Activated naive CD8-positive, alpha-beta T cell (primary cell): ENCODE results near the gene NFU1.

ENCODE experiments used
- H3K27ac Mint-ChIP-seq: one replicate; pipeline ENCODE4 v1.8.0; 2021; ENCODE audit warnings: mixed read lengths
- H3K27me3 Mint-ChIP-seq: one replicate; pipeline ENCODE4 v1.8.0; 2021; ENCODE audit warnings: mixed read lengths
- H3K36me3 Mint-ChIP-seq: one replicate; pipeline ENCODE4 v1.8.0; 2021; ENCODE audit warnings: mixed read lengths
- H3K4me1 Mint-ChIP-seq: one replicate; pipeline ENCODE4 v1.8.0; 2021; ENCODE audit warnings: low read depth, mixed read lengths
- H3K4me3 Mint-ChIP-seq: one replicate; pipeline ENCODE4 v1.8.0; 2021; ENCODE audit warnings: mild to moderate bottlenecking, mixed read lengths
- H3K9me3 Mint-ChIP-seq: one replicate; pipeline ENCODE4 v1.8.0; 2021; ENCODE audit warnings: low read depth, mixed read lengths

Gene NFU1

GRCh38 chr2:69386789-69387734, 50.2 kb downstream of the NFU1 start, which contains the start of gene GFPT1:
Gene GFPT1 (minus strand): TSS chr2:69387227. CDS start chr2:69387071, 156 bp downstream.
- Mint-ChIP-seq H3K27ac (peak within 1 kb of the TSS; percentile 90), H3K27me3 (no peaks in the 10 kb centered on the region), H3K9me3 (no peaks in the 10 kb centered on the region), H3K4me3 (peak within 1 kb of the TSS; percentile 90), H3K4me1 (peaks cover 43% of the 10 kb centered on the region), H3K36me3 (peaks cover 6% of the 10 kb centered on the region)

GRCh38 chr2:69386360-69386759, 50.9 kb downstream of the NFU1 start:
- H3K9me3 Mint-ChIP-seq, result no peaks in the 10 kb centered on the region
- no peaks in the 10 kb centered on the region for H3K27me3 Mint-ChIP-seq
- H3K27ac Mint-ChIP-seq, result peak overlapping the region; percentile 71
- peak overlapping the region; percentile 90 for H3K4me3 Mint-ChIP-seq
- H3K36me3 Mint-ChIP-seq, result peaks cover 6% of the 10 kb centered on the region
- peaks cover 48% of the 10 kb centered on the region for H3K4me1 Mint-ChIP-seq

- Mint-ChIP-seq H3K27ac (peak overlapping the region; percentile 71), H3K36me3 (peaks cover 6% of the 10 kb centered on the region), H3K9me3 (no peaks in the 10 kb centered on the region), H3K4me1 (peaks cover 53% of the 10 kb centered on the region), H3K27me3 (no peaks in the 10 kb centered on the region), H3K4me3 (peak overlapping the region; percentile 90)
Observed at GRCh38 chr2:69385443-69386151, 51.6 kb downstream of the NFU1 start.

GRCh38 chr2:69384618-69385081, 52.6 kb downstream of the NFU1 start:
- no peak overlapping the region for H3K4me3 Mint-ChIP-seq
- H3K4me1 Mint-ChIP-seq, result peaks cover 55% of the 10 kb centered on the region
- no peaks in the 10 kb centered on the region for H3K27me3 Mint-ChIP-seq

GRCh38 chr2:69383176-69383812, 53.9 kb downstream of the NFU1 start:
- H3K4me3 Mint-ChIP-seq, result no peak overlapping the region
- no peaks in the 10 kb centered on the region for H3K9me3 Mint-ChIP-seq
- H3K27ac Mint-ChIP-seq, result no peak overlapping the region
- H3K4me1 Mint-ChIP-seq, result peaks cover 56% of the 10 kb centered on the region
- peaks cover 9% of the 10 kb centered on the region for H3K36me3 Mint-ChIP-seq
- H3K27me3 Mint-ChIP-seq, result no peaks in the 10 kb centered on the region

More at GRCh38 chr2:69384618-69385081, 52.6 kb downstream of the NFU1 start:
- H3K9me3 Mint-ChIP-seq, result no peaks in the 10 kb centered on the region
- H3K27ac Mint-ChIP-seq, result no peak overlapping the region
- H3K36me3 Mint-ChIP-seq, result peaks cover 9% of the 10 kb centered on the region

GRCh38 chr2:69382547-69382946, 54.7 kb downstream of the NFU1 start:
- no peaks in the 10 kb centered on the region for H3K27me3 Mint-ChIP-seq
- peaks cover 52% of the 10 kb centered on the region for H3K4me1 Mint-ChIP-seq
- H3K9me3 Mint-ChIP-seq, result no peaks in the 10 kb centered on the region
- H3K27ac Mint-ChIP-seq, result peak overlapping the region; percentile 37
- H3K36me3 Mint-ChIP-seq, result peaks cover 9% of the 10 kb centered on the region
- no peak overlapping the region for H3K4me3 Mint-ChIP-seq

- peaks cover 52% of the 10 kb centered on the region for H3K4me1 Mint-ChIP-seq
- no peaks in the 10 kb centered on the region for H3K27me3 Mint-ChIP-seq
- no peak overlapping the region for H3K4me3 Mint-ChIP-seq
- H3K9me3 Mint-ChIP-seq, result no peaks in the 10 kb centered on the region
- H3K27ac Mint-ChIP-seq, result peak overlapping the region; percentile 16
- peaks cover 9% of the 10 kb centered on the region for H3K36me3 Mint-ChIP-seq
Observed at GRCh38 chr2:69381337-69381737, 55.9 kb downstream of the NFU1 start.

- peak overlapping the region; percentile 24 for H3K27ac Mint-ChIP-seq
- H3K27me3 Mint-ChIP-seq, result no peaks in the 10 kb centered on the region
- peaks cover 49% of the 10 kb centered on the region for H3K4me1 Mint-ChIP-seq
- H3K9me3 Mint-ChIP-seq, result no peaks in the 10 kb centered on the region
- no peak overlapping the region for H3K4me3 Mint-ChIP-seq
- H3K36me3 Mint-ChIP-seq, result peaks cover 11% of the 10 kb centered on the region
Observed at GRCh38 chr2:69380072-69380917, 56.9 kb downstream of the NFU1 start.

- Mint-ChIP-seq H3K9me3 (no peaks in the 10 kb centered on the region), H3K4me3 (no peak overlapping the region), H3K27me3 (no peaks in the 10 kb centered on the region), H3K4me1 (peaks cover 24% of the 10 kb centered on the region), H3K27ac (no peak overlapping the region), H3K36me3 (peaks cover 9% of the 10 kb centered on the region)
Observed at GRCh38 chr2:69376403-69376802, 60.8 kb downstream of the NFU1 start.

GRCh38 chr2:69375494-69376353, 61.5 kb downstream of the NFU1 start:
- Mint-ChIP-seq H3K9me3 (no peaks in the 10 kb centered on the region), H3K4me1 (peaks cover 20% of the 10 kb centered on the region), H3K4me3 (no peak overlapping the region), H3K27me3 (no peaks in the 10 kb centered on the region), H3K27ac (no peak overlapping the region), H3K36me3 (peaks cover 9% of the 10 kb centered on the region)

- H3K36me3 Mint-ChIP-seq, result peaks cover 22% of the 10 kb centered on the region
- no peak overlapping the region for H3K27ac Mint-ChIP-seq
Observed at GRCh38 chr2:69372767-69373166, 64.5 kb downstream of the NFU1 start.

GRCh38 chr2:69369802-69370201, 67.4 kb downstream of the NFU1 start:
- H3K9me3 Mint-ChIP-seq, result no peaks in the 10 kb centered on the region
- H3K27me3 Mint-ChIP-seq, result no peaks in the 10 kb centered on the region
- peaks cover 23% of the 10 kb centered on the region for H3K36me3 Mint-ChIP-seq
- H3K27ac Mint-ChIP-seq, result no peak overlapping the region
- no peak overlapping the region for H3K4me3 Mint-ChIP-seq
- peaks cover 1% of the 10 kb centered on the region for H3K4me1 Mint-ChIP-seq

More at GRCh38 chr2:69372767-69373166, 64.5 kb downstream of the NFU1 start:
- H3K27me3 Mint-ChIP-seq, result no peaks in the 10 kb centered on the region
- H3K4me3 Mint-ChIP-seq, result no peak overlapping the region
- H3K4me1 Mint-ChIP-seq, result peaks cover 13% of the 10 kb centered on the region
- H3K9me3 Mint-ChIP-seq, result no peaks in the 10 kb centered on the region

- Mint-ChIP-seq H3K4me3 (no peak overlapping the region), H3K27ac (no peak overlapping the region), H3K9me3 (no peaks in the 10 kb centered on the region), H3K4me1 (peaks cover 1% of the 10 kb centered on the region), H3K27me3 (no peaks in the 10 kb centered on the region), H3K36me3 (peaks cover 23% of the 10 kb centered on the region)
Observed at GRCh38 chr2:69368588-69368987, 68.6 kb downstream of the NFU1 start.
